K562 (cell line): ENCODE results near the gene LRP1B. TPM values are rescaled to one million over a fixed set of nuclear protein-coding genes. Genes with fewer than 3 reads are reported as not detected.
A peak's percentile ranks its signal among the peaks of the same experiment; 100 is the strongest.

Experiments
- ATAC-seq: fragments of 200-7000 bp; cut with Tn5 transposase; 3 replicates; pipeline ENCODE4 v1.9.1; 2020; ENCODE audit warnings: moderate library complexity
- BruUV-seq: library from RNA; stranded (reverse); fragments of 400-500 nt; replicated peaks from 2 replicates; lab custom pipeline; 2021; lab: Mats Ljungman, UMichigan
- CTCF ChIA-PET: fragments of 300-600 bp; formaldehyde crosslinking; extraction: SDS; loops from one replicate; lab custom pipeline; 2021; ENCODE audit warnings: low intra/inter-chr PET ratio; lab: Yijun Ruan, JAX
- POLR2A ChIA-PET: fragments of 300-600, 350-650 bp; sonication (Branson Sonifier 250); formaldehyde crosslinking; extraction: SDS; loops from one replicate; lab custom pipeline; 2021; ENCODE audit warnings: antibody characterized with exemption, inconsistent platforms; lab: Yijun Ruan, JAX
- DNase-seq, 4 experiments: peaks; one replicate each; pipeline versions ENCODE4 v3.0.0 to v3.0.0-alpha.2; 2011 to 2018; ENCODE audit warnings: low spot score in 3 of 4, mixed read lengths in 3 of 4; ENCODE audit errors: extremely low read depth in 1 of 4
- FAIRE-seq: peaks from 2 replicates; lab custom pipeline; 2011; peaks lifted over from hg19 to GRCh38; lab: Jason Lieb, UNC
- H2AFZ ChIP-seq: 2 replicates; pipeline ENCODE4 v1.6.0; 2011; ENCODE audit warnings: low read depth, low read length, control low read depth, inconsistent platforms
- H3K27ac ChIP-seq: fragments of 200-600 bp; 3 replicates; pipeline ENCODE4 v1.8.0; 2011; ENCODE audit warnings: low read depth, mild to moderate bottlenecking, control low read depth, inconsistent platforms, low read length, moderate library complexity, mixed read lengths; ENCODE audit errors: extremely low read depth
- H3K27me3 ChIP-seq, 2 experiments: fragments of 300-600 bp in 1 of 2; 2 replicates in 1 of 2; 3 replicates in 1 of 2; pipeline versions ENCODE4 v1.6.0 to v1.8.0; 2011; ENCODE audit warnings: inconsistent platforms in 2 of 2, low read length in 2 of 2, mild to moderate bottlenecking in 1 of 2, mixed read lengths in 1 of 2, moderate library complexity in 1 of 2; ENCODE audit not compliant: control insufficient read depth in 2 of 2, insufficient read depth in 2 of 2
- H3K36me3 ChIP-seq: fragments of 300-600 bp; 3 replicates; pipeline ENCODE4 v1.8.0; 2011; ENCODE audit warnings: mild to moderate bottlenecking, low read length, inconsistent platforms; ENCODE audit not compliant: control insufficient read depth, insufficient read depth
- H3K4me1 ChIP-seq, 2 experiments: fragments of 200-600 bp in 1 of 2; replicated peaks in 1 of 2; 2 replicates in 1 of 2; 3 replicates in 1 of 2; pipeline versions ENCODE4 v1.5.1 to v1.8.0; 2011; ENCODE audit warnings: inconsistent platforms in 2 of 2, low read length in 2 of 2, mild to moderate bottlenecking in 1 of 2, mixed read lengths in 1 of 2, moderate library complexity in 1 of 2; ENCODE audit not compliant: control insufficient read depth in 2 of 2, insufficient read depth in 2 of 2
- H3K4me2 ChIP-seq: 2 replicates; pipeline ENCODE4 v1.6.1; 2011; ENCODE audit warnings: low read length, control low read depth, inconsistent platforms, mixed read lengths; ENCODE audit not compliant: insufficient read depth
- H3K4me3 ChIP-seq: fragments of 200-600 bp; sonication (generic), shearing (Covaris generic); 2 replicates; pipeline ENCODE4 v1.5.1; 2016; ENCODE audit warnings: control low read depth, inconsistent platforms
- H3K79me2 ChIP-seq: fragments of 200-600 bp; 3 replicates; pipeline ENCODE4 v1.8.0; 2011; ENCODE audit warnings: low read length, inconsistent platforms; ENCODE audit not compliant: control insufficient read depth, insufficient read depth
- H3K9ac ChIP-seq, 2 experiments: 2 replicates each; pipeline versions ENCODE4 v1.6.0 to v1.6.1; 2011; ENCODE audit warnings: low read depth in 2 of 2, low read length in 2 of 2, control low read depth in 1 of 2, inconsistent platforms in 1 of 2, mild to moderate bottlenecking in 1 of 2, mixed read lengths in 1 of 2; ENCODE audit not compliant: insufficient read depth in 1 of 2
- H3K9me1 ChIP-seq: one replicate; pipeline ENCODE4 v1.6.0; 2011; ENCODE audit warnings: inconsistent platforms, mild to moderate bottlenecking, low read length, moderate library complexity; ENCODE audit not compliant: control insufficient read depth, insufficient read depth
- H3K9me3 ChIP-seq: replicated peaks from 2 replicates; pipeline ENCODE4 v1.5.1; 2011; ENCODE audit warnings: low read depth, low read length, inconsistent platforms; ENCODE audit not compliant: control insufficient read depth, insufficient read depth
- H4K20me1 ChIP-seq: replicated peaks from 2 replicates; pipeline ENCODE4 v1.6.1; 2011; ENCODE audit warnings: low read length, inconsistent platforms, mixed read lengths; ENCODE audit not compliant: control insufficient read depth, insufficient read depth
- AFF4 ChIP-seq: sonication (generic); formaldehyde crosslinking; IDR thresholded peaks from 2 replicates; pipeline ENCODE4 v1.8.0; 2023; ENCODE audit warnings: mild to moderate bottlenecking, missing genetic modification reagents
- CBX2 ChIP-seq: fragments of 200-600 bp; sonication (generic); IDR thresholded peaks from one replicate; pipeline ENCODE4 v1.6.1; 2012; ENCODE audit warnings: mild to moderate bottlenecking, low read length, inconsistent platforms; ENCODE audit not compliant: insufficient read depth, poor library complexity, severe bottlenecking
- CEBPB ChIP-seq: fragments of 450-650 bp; IDR thresholded peaks from 2 replicates; pipeline ENCODE4 v1.6.1; 2016; ENCODE audit warnings: missing genetic modification characterization, missing compliant biosample characterization
- CHCHD3 ChIP-seq: fragments of 250-450 bp; sonication (Bioruptor Pico); IDR thresholded peaks from 2 replicates; pipeline ENCODE4 v2.1.2; 2022; ENCODE audit warnings: mild to moderate bottlenecking
- CSDE1 ChIP-seq, 2 experiments: fragments of 450-650 bp; IDR thresholded peaks; 2 replicates each; pipeline ENCODE4 v1.6.1; 2016; ENCODE audit warnings: mild to moderate bottlenecking in 1 of 2
- HSF4 ChIP-seq: fragments of 250-450 bp; sonication (Bioruptor Pico); IDR thresholded peaks from 2 replicates; pipeline ENCODE4 v2.1.2; 2022; ENCODE audit warnings: mild to moderate bottlenecking, moderate library complexity, borderline replicate concordance
- MECOM ChIP-seq: fragments of 250-450 bp; sonication (Bioruptor Pico); IDR thresholded peaks from 2 replicates; pipeline ENCODE4 v1.8.0; 2022; ENCODE audit warnings: inconsistent platforms
- PCBP2 ChIP-seq: fragments of 200-400 bp; formaldehyde crosslinking; IDR thresholded peaks from 2 replicates; pipeline ENCODE4 v1.6.1; 2018; ENCODE audit warnings: low read length, low read depth, mild to moderate bottlenecking, moderate library complexity; ENCODE audit not compliant: poor library complexity, severe bottlenecking
- SP1 ChIP-seq: sonication (generic); formaldehyde crosslinking; IDR thresholded peaks from 2 replicates; pipeline ENCODE4 v1.8.1; 2022; ENCODE audit warnings: mild to moderate bottlenecking, missing genetic modification reagents
- STAT5B ChIP-seq: fragments of 250-450 bp; sonication (Bioruptor Pico); IDR thresholded peaks from 2 replicates; pipeline ENCODE4 v1.8.0; 2021; ENCODE audit warnings: mild to moderate bottlenecking, inconsistent platforms
- ZNF277 ChIP-seq: fragments of 250-450 bp; sonication (Bioruptor Pico); IDR thresholded peaks from 2 replicates; pipeline ENCODE4 v1.8.0; 2022; ENCODE audit warnings: inconsistent platforms, mild to moderate bottlenecking, moderate library complexity, borderline replicate concordance
- WGBS: fragments of 100-300 bp; shearing (Covaris generic); methylation state at CpG from one replicate; pipeline ENCODE4 v1.1.6; 2016; ENCODE audit warnings: low coverage, mixed read lengths; ENCODE audit not compliant: insufficient coverage; ENCODE audit errors: missing lambda C conversion rate; 5-methylcytosine and 5-hydroxymethylcytosine counted together
- in situ Hi-C: fragments of 300-500 bp; cut with MboI; formaldehyde crosslinking; loops from 4 replicates; pipeline ENCODE4 v1.15.0; 2018; ENCODE audit warnings: inconsistent platforms, mixed read lengths
- intact Hi-C: fragments of 100-400 bp; cut with micrococcal nuclease; formaldehyde crosslinking; loops from 2 replicates; pipeline ENCODE4 v1.14.2; 2022
- polyA plus RNA-seq, 8 experiments: library from polyadenylated mRNA; depleted of rRNA in 4 of 8; stranded (reverse) in 5 of 8; unstranded in 3 of 8; fragments of >200 nt; fragmentation: Nextera tagmentation in 2 of 8; fragmentation: Illumina TruSeq in 1 of 8; extraction: Ambion mirVana in 2 of 8; extraction: Trizol in 1 of 8; gene quantifications; 2 replicates each; pipeline versions ENCODE4 v1.2.1 to v1.2.3, GENCODE V29; 2011 to 2014; ENCODE audit warnings: inconsistent platforms in 1 of 8, missing spikeins in 1 of 8
- total RNA-seq, 7 experiments: library from RNA; depleted of rRNA in 6 of 7; stranded (reverse); fragments of >200 nt in 6 of 7; fragmentation: Illumina TruSeq in 2 of 7; extraction: Trizol in 2 of 7; gene quantifications; 2 replicates each; pipeline versions ENCODE4 v1.2.1 to v1.2.3, GENCODE V29; 2011 to 2021; ENCODE audit warnings: low replicate concordance in 1 of 7

LRP1B gene
- total and polyA plus RNA-seq, 9 of the 15 experiments (the other 6 are each of a cell fraction or from before 2014, with no cell fraction given): not detected

- Histone ChIP-seq H3K36me3 (no peaks in the 10 kb centered on the region), H4K20me1 (no peaks in the 10 kb centered on the region), H3K9me3 (no peaks in the 10 kb centered on the region)
- intact Hi-C loops: no loop called here
- POLR2A ChIA-PET: no interaction called here
- TF ChIP-seq CEBPB (0 out of 2 replicates have a peak, but pooled peaks have one; percentile 18), PCBP2 (no peak)
- TF ChIP-seq, all 486 proteins: peak for 1
- no peak overlapping the region for H3K9ac ChIP-seq
- no peaks in the 10 kb centered on the region for H3K4me1 ChIP-seq
- no peak overlapping the region for H2AFZ ChIP-seq
- ATAC-seq: no peak
- WGBS: 1% methylated on average over 5 of the region's 5 CpGs
- in situ Hi-C loops: no loop called here
- no peaks in the 10 kb centered on the region for H3K27me3 ChIP-seq
- H3K79me2 ChIP-seq: no peaks in the 10 kb centered on the region
- CTCF ChIA-PET: no interaction called here
- no peaks in the 10 kb centered on the region for H3K9me1 ChIP-seq
- no peak overlapping the region for H3K27ac ChIP-seq
- no peak overlapping the region for H3K4me3 ChIP-seq
- DNase-seq: no peak
- H3K4me2 ChIP-seq: no peak overlapping the region
- BruUV-seq: no TSS peak
- FAIRE-seq: no peak
Measured at GRCh38 chr2:142128105-142128504, 2.7 kb downstream of the LRP1B start.

GRCh38 chr2:142127248-142127647 lies 3.6 kb downstream of the LRP1B start:
- no peaks in the 10 kb centered on the region for H3K79me2 ChIP-seq
- DNase-seq (no peak), FAIRE-seq (no peak), ATAC-seq (no peak)
- H3K9me3 ChIP-seq: no peaks in the 10 kb centered on the region
- intact Hi-C loops: no loop called here
- H3K9me1 ChIP-seq: no peaks in the 10 kb centered on the region
- no peak overlapping the region for H3K27ac ChIP-seq
- H3K4me1 ChIP-seq: no peaks in the 10 kb centered on the region
- H4K20me1 ChIP-seq: no peaks in the 10 kb centered on the region
- ChIA-PET POLR2A (no interaction called here), CTCF (no interaction called here)
- no peak overlapping the region for H3K4me3 ChIP-seq
- no peak overlapping the region for H3K4me2 ChIP-seq
- H3K9ac ChIP-seq: no peak overlapping the region
- no peak overlapping the region for H2AFZ ChIP-seq
- H3K36me3 ChIP-seq: no peaks in the 10 kb centered on the region
- in situ Hi-C loops: no loop called here
- no TSS peak for BruUV-seq
- no peaks in the 10 kb centered on the region for H3K27me3 ChIP-seq
- TF ChIP-seq HSF4 (CRISPR knock-in tag) (no peak), AFF4 (CRISPR knock-in tag) (no peak), MECOM (CRISPR knock-in tag) (no peak), ZNF277 (CRISPR knock-in tag) (no peak), CSDE1 (IDR thresholded peaks at IDR 0.05) (no peak), CHCHD3 (CRISPR knock-in tag) (no peak), SP1 (no peak), CBX2 (no peak), STAT5B (CRISPR knock-in tag) (no peak)
